H1 (cell line): ENCODE data around the gene TTPAL. TPM values are rescaled to one million over a fixed set of nuclear protein-coding genes. Genes with fewer than 3 reads are reported as not detected.

Source experiments
- EZH2 ChIP-seq: fragments of 200-600 bp; sonication (generic); IDR thresholded peaks from 2 replicates; pipeline ENCODE4 v1.7.1; 2012; ENCODE audit warnings: low read depth, mild to moderate bottlenecking, moderate library complexity, low read length, inconsistent platforms; ENCODE audit not compliant: severe bottlenecking
- GABPA ChIP-seq: IDR thresholded peaks from 2 replicates; pipeline ENCODE4 v1.6.1; 2011; ENCODE audit warnings: mild to moderate bottlenecking, low read length, moderate library complexity, borderline replicate concordance; ENCODE audit not compliant: insufficient read depth
- RAD21 ChIP-seq, 2 experiments: IDR thresholded peaks in 1 of 2; conservative IDR thresholded peaks in 1 of 2; 2 replicates each; pipeline ENCODE4 v1.6.1; 2011; ENCODE audit warnings: low read depth in 2 of 2, low read length in 2 of 2, improper control_type of control experiment in 1 of 2, inconsistent platforms in 1 of 2, mild to moderate bottlenecking in 1 of 2, moderate library complexity in 1 of 2
- YY1 ChIP-seq: IDR thresholded peaks from 2 replicates; pipeline ENCODE4 v1.6.1; 2011; ENCODE audit warnings: low read depth, mild to moderate bottlenecking, low read length
- polyA plus RNA-seq, 7 experiments: library from polyadenylated mRNA; depleted of rRNA in 3 of 7; stranded (reverse) in 5 of 7; unstranded in 2 of 7; fragments of >200 nt in 5 of 7; fragments of 200-250 nt in 2 of 7; gene quantifications; 1 replicate in 5 of 7; 2 replicates in 1 of 7; 4 replicates in 1 of 7; pipeline versions ENCODE4 v1.2.1 to v1.2.3, GENCODE V29; 2011 to 2013; ENCODE audit warnings: missing spikeins in 2 of 7, mixed read lengths in 2 of 7
- total RNA-seq: library from RNA; stranded (reverse); fragmentation: NEBNext Ultra II Directional; extraction: Animal tissue kit (Norgen Biotek cat#: 25700); gene quantifications from 2 replicates; pipeline ENCODE4 v1.2.1, GENCODE V29; 2021
- TF ChIP-seq, protein P1 (sequence below): fragments of 300-600 bp; sonication (generic); IDR thresholded peaks from 2 replicates; pipeline ENCODE4 v1.7.1; 2012; ENCODE audit warnings: low read length, moderate library complexity, mild to moderate bottlenecking, inconsistent platforms; ENCODE audit not compliant: insufficient replicate concordance

Gene TTPAL
- total and polyA plus RNA-seq, 2 of the 8 experiments (the other 6 are each of a cell fraction or from before 2014, with no cell fraction given): 2.8 to 14.0 TPM

DNA sequence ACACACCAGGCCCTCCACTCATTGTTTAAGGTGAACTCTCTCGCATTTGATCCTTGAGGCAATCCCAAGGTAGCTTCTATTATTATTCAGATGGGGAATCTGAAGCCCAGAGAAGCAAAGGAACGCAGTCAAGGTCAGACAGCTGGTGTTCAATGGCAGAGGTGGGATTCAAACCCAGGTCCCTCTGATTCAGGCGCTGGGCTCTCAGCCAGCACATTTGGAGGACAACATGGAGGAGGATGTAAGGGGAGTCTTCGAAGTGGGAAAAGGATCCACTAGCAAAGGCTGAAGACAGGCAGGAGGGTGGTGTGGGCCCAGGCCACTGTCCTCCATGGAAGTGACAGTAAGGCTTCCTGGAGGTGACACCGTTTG lies 13.9 kb upstream of the TTPAL start (continued):
- TF ChIP-seq EZH2 (no peak), YY1 (no peak), RAD21 (IDR thresholded peaks at IDR 0.05 in 1 of 2, conservative IDR thresholded peaks at IDR 0.05 in 1 of 2; ENCODE audit: low read depth in 2 of 2, low read length in 2 of 2) (no peak), GABPA (no peak)
- TF ChIP-seq, protein P1, sequence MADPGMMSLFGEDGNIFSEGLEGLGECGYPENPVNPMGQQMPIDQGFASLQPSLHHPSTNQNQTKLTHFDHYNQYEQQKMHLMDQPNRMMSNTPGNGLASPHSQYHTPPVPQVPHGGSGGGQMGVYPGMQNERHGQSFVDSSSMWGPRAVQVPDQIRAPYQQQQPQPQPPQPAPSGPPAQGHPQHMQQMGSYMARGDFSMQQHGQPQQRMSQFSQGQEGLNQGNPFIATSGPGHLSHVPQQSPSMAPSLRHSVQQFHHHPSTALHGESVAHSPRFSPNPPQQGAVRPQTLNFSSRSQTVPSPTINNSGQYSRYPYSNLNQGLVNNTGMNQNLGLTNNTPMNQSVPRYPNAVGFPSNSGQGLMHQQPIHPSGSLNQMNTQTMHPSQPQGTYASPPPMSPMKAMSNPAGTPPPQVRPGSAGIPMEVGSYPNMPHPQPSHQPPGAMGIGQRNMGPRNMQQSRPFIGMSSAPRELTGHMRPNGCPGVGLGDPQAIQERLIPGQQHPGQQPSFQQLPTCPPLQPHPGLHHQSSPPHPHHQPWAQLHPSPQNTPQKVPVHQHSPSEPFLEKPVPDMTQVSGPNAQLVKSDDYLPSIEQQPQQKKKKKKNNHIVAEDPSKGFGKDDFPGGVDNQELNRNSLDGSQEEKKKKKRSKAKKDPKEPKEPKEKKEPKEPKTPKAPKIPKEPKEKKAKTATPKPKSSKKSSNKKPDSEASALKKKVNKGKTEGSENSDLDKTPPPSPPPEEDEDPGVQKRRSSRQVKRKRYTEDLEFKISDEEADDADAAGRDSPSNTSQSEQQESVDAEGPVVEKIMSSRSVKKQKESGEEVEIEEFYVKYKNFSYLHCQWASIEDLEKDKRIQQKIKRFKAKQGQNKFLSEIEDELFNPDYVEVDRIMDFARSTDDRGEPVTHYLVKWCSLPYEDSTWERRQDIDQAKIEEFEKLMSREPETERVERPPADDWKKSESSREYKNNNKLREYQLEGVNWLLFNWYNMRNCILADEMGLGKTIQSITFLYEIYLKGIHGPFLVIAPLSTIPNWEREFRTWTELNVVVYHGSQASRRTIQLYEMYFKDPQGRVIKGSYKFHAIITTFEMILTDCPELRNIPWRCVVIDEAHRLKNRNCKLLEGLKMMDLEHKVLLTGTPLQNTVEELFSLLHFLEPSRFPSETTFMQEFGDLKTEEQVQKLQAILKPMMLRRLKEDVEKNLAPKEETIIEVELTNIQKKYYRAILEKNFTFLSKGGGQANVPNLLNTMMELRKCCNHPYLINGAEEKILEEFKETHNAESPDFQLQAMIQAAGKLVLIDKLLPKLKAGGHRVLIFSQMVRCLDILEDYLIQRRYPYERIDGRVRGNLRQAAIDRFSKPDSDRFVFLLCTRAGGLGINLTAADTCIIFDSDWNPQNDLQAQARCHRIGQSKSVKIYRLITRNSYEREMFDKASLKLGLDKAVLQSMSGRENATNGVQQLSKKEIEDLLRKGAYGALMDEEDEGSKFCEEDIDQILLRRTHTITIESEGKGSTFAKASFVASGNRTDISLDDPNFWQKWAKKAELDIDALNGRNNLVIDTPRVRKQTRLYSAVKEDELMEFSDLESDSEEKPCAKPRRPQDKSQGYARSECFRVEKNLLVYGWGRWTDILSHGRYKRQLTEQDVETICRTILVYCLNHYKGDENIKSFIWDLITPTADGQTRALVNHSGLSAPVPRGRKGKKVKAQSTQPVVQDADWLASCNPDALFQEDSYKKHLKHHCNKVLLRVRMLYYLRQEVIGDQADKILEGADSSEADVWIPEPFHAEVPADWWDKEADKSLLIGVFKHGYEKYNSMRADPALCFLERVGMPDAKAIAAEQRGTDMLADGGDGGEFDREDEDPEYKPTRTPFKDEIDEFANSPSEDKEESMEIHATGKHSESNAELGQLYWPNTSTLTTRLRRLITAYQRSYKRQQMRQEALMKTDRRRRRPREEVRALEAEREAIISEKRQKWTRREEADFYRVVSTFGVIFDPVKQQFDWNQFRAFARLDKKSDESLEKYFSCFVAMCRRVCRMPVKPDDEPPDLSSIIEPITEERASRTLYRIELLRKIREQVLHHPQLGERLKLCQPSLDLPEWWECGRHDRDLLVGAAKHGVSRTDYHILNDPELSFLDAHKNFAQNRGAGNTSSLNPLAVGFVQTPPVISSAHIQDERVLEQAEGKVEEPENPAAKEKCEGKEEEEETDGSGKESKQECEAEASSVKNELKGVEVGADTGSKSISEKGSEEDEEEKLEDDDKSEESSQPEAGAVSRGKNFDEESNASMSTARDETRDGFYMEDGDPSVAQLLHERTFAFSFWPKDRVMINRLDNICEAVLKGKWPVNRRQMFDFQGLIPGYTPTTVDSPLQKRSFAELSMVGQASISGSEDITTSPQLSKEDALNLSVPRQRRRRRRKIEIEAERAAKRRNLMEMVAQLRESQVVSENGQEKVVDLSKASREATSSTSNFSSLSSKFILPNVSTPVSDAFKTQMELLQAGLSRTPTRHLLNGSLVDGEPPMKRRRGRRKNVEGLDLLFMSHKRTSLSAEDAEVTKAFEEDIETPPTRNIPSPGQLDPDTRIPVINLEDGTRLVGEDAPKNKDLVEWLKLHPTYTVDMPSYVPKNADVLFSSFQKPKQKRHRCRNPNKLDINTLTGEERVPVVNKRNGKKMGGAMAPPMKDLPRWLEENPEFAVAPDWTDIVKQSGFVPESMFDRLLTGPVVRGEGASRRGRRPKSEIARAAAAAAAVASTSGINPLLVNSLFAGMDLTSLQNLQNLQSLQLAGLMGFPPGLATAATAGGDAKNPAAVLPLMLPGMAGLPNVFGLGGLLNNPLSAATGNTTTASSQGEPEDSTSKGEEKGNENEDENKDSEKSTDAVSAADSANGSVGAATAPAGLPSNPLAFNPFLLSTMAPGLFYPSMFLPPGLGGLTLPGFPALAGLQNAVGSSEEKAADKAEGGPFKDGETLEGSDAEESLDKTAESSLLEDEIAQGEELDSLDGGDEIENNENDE: no peak
